HEK293 (cell line): ENCODE data around the gene LDLRAP1.

Experiments
- CTCF ChIP-seq: fragments of 450-650 bp; formaldehyde crosslinking; IDR thresholded peaks from 2 replicates; pipeline ENCODE4 v1.5.1; 2016; ENCODE audit warnings: missing biosample characterization, missing genetic modification characterization
- IKZF3 ChIP-seq: fragments of 450-650 bp; IDR thresholded peaks from 2 replicates; pipeline ENCODE4 v1.5.0; 2018; ENCODE audit warnings: missing biosample characterization, mild to moderate bottlenecking, missing genetic modification characterization, moderate library complexity
- ZNF174 ChIP-seq: fragments of 450-650 bp; formaldehyde crosslinking; IDR thresholded peaks from 2 replicates; pipeline ENCODE4 v1.5.0; 2017; ENCODE audit warnings: missing biosample characterization, mild to moderate bottlenecking, missing genetic modification characterization

GRCh38 chr1:25553749-25554429 lies 10.5 kb downstream of the LDLRAP1 start:
- no peak for TF ChIP-seq IKZF3 (tag by site-specific recombination)
- TF ChIP-seq ZNF174 (tag by site-specific recombination) = no peak
- TF ChIP-seq CTCF (tag by site-specific recombination) = no peak
